NCI-H1092 treated with DMSO at 0.1 percent for 48 hours (cell line): Measurements from ENCODE around the gene PPP2R5D.

ENCODE experiments used
- DNase-seq: peaks from one replicate; lab custom pipeline; 2025; lab: John Stamatoyannopoulos, UW

PPP2R5D gene

GRCh38 chr6:43059168-43060033 is 75.0 kb downstream of the PPP2R5D start, which contains the start of the genes KLC4 and MRPL2:
KLC4 (plus strand) TSS chr6:43059631; CDS start chr6:43061336, 1,705 bp downstream.
MRPL2 (minus strand) TSS chr6:43059434; CDS start chr6:43059381, 53 bp downstream.
- peak; percentile 100 for DNase-seq

- no peak for DNase-seq
Observed at GRCh38 chr6:43060034-43060754, 75.8 kb downstream of the PPP2R5D start.

GRCh38 chr6:43060755-43061633 is 76.6 kb downstream of the PPP2R5D start:
- no peak for DNase-seq

GRCh38 chr6:43061861-43062260 is 77.5 kb downstream of the PPP2R5D start:
- no peak for DNase-seq
